NCI-H748 treated with DMSO at 0.1 percent for 48 hours (cell line): ENCODE measurements around the gene FLACC1.
"Not testable (repeated sequence)": the region's sequence is repeated elsewhere in the genome, so short reads cannot be mapped to it uniquely, and the experiment has no call there.

ENCODE experiments used
- DNase-seq: peaks from one replicate; lab custom pipeline; 2025; lab: John Stamatoyannopoulos, UW

The FLACC1 gene

GRCh38 chr2:201357221-201357620 lies at the start of gene FLACC1:
FLACC1 (minus strand) TSS chr2:201357345; CDS start chr2:201351404, 5,941 bp downstream.
- no peak for DNase-seq

- no peak for DNase-seq
These were observed 49.0 kb upstream of the FLACC1 start for GRCh38 chr2:201406077-201406662.

GRCh38 chr2:201404699-201405280 lies 47.6 kb upstream of the FLACC1 start:
- DNase-seq = no peak

- no peak for DNase-seq
These were observed 46.7 kb upstream of the FLACC1 start for GRCh38 chr2:201403880-201404279.

- no peak for DNase-seq
These were observed 45.8 kb upstream of the FLACC1 start for GRCh38 chr2:201402651-201403562.

- no peak for DNase-seq
These were observed 44.7 kb upstream of the FLACC1 start for GRCh38 chr2:201401815-201402214.

GRCh38 chr2:201396595-201396994 lies 39.5 kb upstream of the FLACC1 start:
- DNase-seq = no peak

- DNase-seq = no peak
These were observed 26.0 kb upstream of the FLACC1 start for GRCh38 chr2:201383136-201383535.

- DNase-seq = no peak
These were observed 21.6 kb upstream of the FLACC1 start for GRCh38 chr2:201378496-201379397.

- no peak for DNase-seq
These were observed 20.1 kb upstream of the FLACC1 start for GRCh38 chr2:201377218-201377617.

GRCh38 chr2:201369775-201370174 lies 12.6 kb upstream of the FLACC1 start:
- no peak for DNase-seq

GRCh38 chr2:201369318-201369717 lies 12.2 kb upstream of the FLACC1 start:
- not testable (repeated sequence) for DNase-seq

- DNase-seq = no peak
These were observed 9.0 kb upstream of the FLACC1 start for GRCh38 chr2:201366146-201366545.

- peak; percentile 47 for DNase-seq
These were observed 6.9 kb upstream of the FLACC1 start for GRCh38 chr2:201363857-201364560.

GRCh38 chr2:201362396-201362795 lies 5.3 kb upstream of the FLACC1 start:
- no peak for DNase-seq

- DNase-seq = no peak
These were observed 4.1 kb upstream of the FLACC1 start for GRCh38 chr2:201361078-201361733.

- DNase-seq = no peak
These were observed 3.1 kb upstream of the FLACC1 start for GRCh38 chr2:201360256-201360655.

- no peak for DNase-seq
These were observed 1.5 kb upstream of the FLACC1 start for GRCh38 chr2:201358684-201359083.

GRCh38 chr2:201353116-201353515 lies 4.0 kb downstream of the FLACC1 start:
- DNase-seq = no peak

GRCh38 chr2:201350879-201351278 lies 6.3 kb downstream of the FLACC1 start:
- no peak for DNase-seq

GRCh38 chr2:201349601-201350000 lies 7.5 kb downstream of the FLACC1 start:
- DNase-seq = no peak
